Calu3 (cell line): ENCODE data around the gene ZNF225. TPM values are rescaled to one million over a fixed set of nuclear protein-coding genes. Genes with fewer than 3 reads are reported as not detected.

Experiments
- BruUV-seq: library from RNA; stranded (reverse); fragments of 400-500 nt; replicated peaks from 2 replicates; lab custom pipeline; 2021; lab: Mats Ljungman, UMichigan
- CTCF ChIA-PET: fragments of 300-600 bp; sonication (Branson Sonifier 250); formaldehyde crosslinking; loops from one replicate; lab custom pipeline; 2022; ENCODE audit warnings: antibody characterized with exemption; lab: Charles Lee
- DNase-seq: peaks from one replicate; pipeline ENCODE4 v3.0.0; 2022
- H3K27ac Mint-ChIP-seq: one replicate; pipeline ENCODE4 v1.8.0; 2022; ENCODE audit warnings: mixed read lengths; ENCODE audit not compliant: unreplicated experiment
- H3K27me3 Mint-ChIP-seq: one replicate; pipeline ENCODE4 v1.8.0; 2022; ENCODE audit warnings: mixed read lengths; ENCODE audit not compliant: unreplicated experiment
- H3K36me3 Mint-ChIP-seq: one replicate; pipeline ENCODE4 v1.8.0; 2022; ENCODE audit warnings: mild to moderate bottlenecking, moderate library complexity, mixed read lengths; ENCODE audit not compliant: insufficient read depth, unreplicated experiment
- H3K4me1 Mint-ChIP-seq: one replicate; pipeline ENCODE4 v1.8.0; 2022; ENCODE audit warnings: mild to moderate bottlenecking, low read depth, mixed read lengths; ENCODE audit not compliant: unreplicated experiment
- H3K4me3 Mint-ChIP-seq: one replicate; pipeline ENCODE4 v1.8.0; 2022; ENCODE audit warnings: mild to moderate bottlenecking, low read depth, moderate library complexity, mixed read lengths; ENCODE audit not compliant: unreplicated experiment
- H3K9me3 Mint-ChIP-seq: one replicate; pipeline ENCODE4 v1.8.0; 2022; ENCODE audit warnings: low read depth, mixed read lengths; ENCODE audit not compliant: unreplicated experiment
- CTCF ChIP-seq: fragments of 200-600 bp; IDR thresholded peaks from one replicate; pipeline ENCODE4 v1.8.0; 2022; ENCODE audit warnings: antibody characterized with exemption; ENCODE audit not compliant: unreplicated experiment
- intact Hi-C: fragments of 100-400 bp; cut with micrococcal nuclease; formaldehyde crosslinking; loops from one replicate; pipeline ENCODE4 v1.10.0; 2022; ENCODE audit not compliant: unreplicated experiment
- total RNA-seq: library from RNA; stranded (reverse); gene quantifications from 2 replicates; pipeline ENCODE4 v1.2.3, GENCODE V29; 2022

ZNF225 gene
- total RNA-seq, 1 experiment from 2014 or later = 5.3 TPM

- intact Hi-C loops = no loop called here
- DNase-seq = peak; percentile 7
- H3K9me3 Mint-ChIP-seq = peaks cover 2% of the 10 kb centered on the region
- no peaks in the 10 kb centered on the region for H3K27me3 Mint-ChIP-seq
- peak overlapping the region; percentile 51 for H3K27ac Mint-ChIP-seq
- no peak for TF ChIP-seq CTCF
- peak overlapping the region; percentile 85 for H3K4me3 Mint-ChIP-seq
- TSS peak; percentile 39 for BruUV-seq
- peaks cover 17% of the 10 kb centered on the region for H3K36me3 Mint-ChIP-seq
- CTCF ChIA-PET = interaction anchor here (1.4 kb wide), 1 partner anchor 23 kb away, joined by 4 read pairs; the partner anchor contains the start of gene ZNF226
- H3K4me1 Mint-ChIP-seq = peaks cover 7% of the 10 kb centered on the region
Measured at GRCh38 chr19:44142059-44142433, 28.8 kb downstream of the ZNF225 start.

- BruUV-seq = no TSS peak
- Mint-ChIP-seq H3K27ac (no peak overlapping the region), H3K9me3 (peaks cover 8% of the 10 kb centered on the region), H3K36me3 (peaks cover 21% of the 10 kb centered on the region), H3K4me3 (no peak overlapping the region), H3K4me1 (no peaks in the 10 kb centered on the region), H3K27me3 (no peaks in the 10 kb centered on the region)
- no peak for DNase-seq
- intact Hi-C loops = no loop called here
- CTCF ChIA-PET = no interaction called here
- TF ChIP-seq CTCF = no peak
Measured at GRCh38 chr19:44149776-44150175, 36.6 kb downstream of the ZNF225 start.

GRCh38 chr19:44151491-44151890 is 38.3 kb downstream of the ZNF225 start:
- no peaks in the 10 kb centered on the region for H3K27me3 Mint-ChIP-seq
- peaks cover 28% of the 10 kb centered on the region for H3K36me3 Mint-ChIP-seq
- intact Hi-C loops = no loop called here
- no TSS peak for BruUV-seq
- no peak overlapping the region for H3K27ac Mint-ChIP-seq
- no peaks in the 10 kb centered on the region for H3K4me1 Mint-ChIP-seq
- DNase-seq = no peak
- no peak overlapping the region for H3K4me3 Mint-ChIP-seq
- H3K9me3 Mint-ChIP-seq = peaks cover 14% of the 10 kb centered on the region
- CTCF ChIA-PET = no interaction called here
- no peak for TF ChIP-seq CTCF

GRCh38 chr19:44156475-44156874 is 43.3 kb downstream of the ZNF225 start:
- Mint-ChIP-seq H3K36me3 (peaks cover 34% of the 10 kb centered on the region), H3K4me3 (no peak overlapping the region), H3K27me3 (no peaks in the 10 kb centered on the region), H3K9me3 (peaks cover 28% of the 10 kb centered on the region), H3K27ac (no peak overlapping the region), H3K4me1 (no peaks in the 10 kb centered on the region)
- intact Hi-C loops = no loop called here
- no TSS peak for BruUV-seq
- no peak for DNase-seq
- no peak for TF ChIP-seq CTCF
- CTCF ChIA-PET = no interaction called here
